Measurements from ENCODE around the gene LENEP.
"Not testable (repeated sequence)": the region's sequence is repeated elsewhere in the genome, so short reads cannot be mapped to it uniquely, and the experiment has no call there.

LENEP gene

GRCh38 chr1:154974808-154975408 lies 18.5 kb upstream of the LENEP start:
- in situ Hi-C loops (cut with MboI; ENCODE audit: low sequenced_read_pairs, unreplicated experiment) = no loop called here
- DNase-seq (ENCODE audit: low spot score) = peak; percentile 88
- TF ChIP-seq CTCF (IDR thresholded peaks at IDR 0.05; ENCODE audit: borderline replicate concordance, control extremely low read depth, extremely low read depth, insufficient read depth, missing control alignments) = no peak

- no peak for TF ChIP-seq CTCF (IDR thresholded peaks at IDR 0.05; ENCODE audit: borderline replicate concordance, control extremely low read depth, extremely low read depth, insufficient read depth, missing control alignments)
- in situ Hi-C loops (cut with MboI; ENCODE audit: low sequenced_read_pairs, unreplicated experiment) = no loop called here
- DNase-seq (ENCODE audit: low spot score) = peak; percentile 60
Measured at GRCh38 chr1:154975409-154976059, 17.9 kb upstream of the LENEP start.

GRCh38 chr1:154977762-154978161 lies 15.6 kb upstream of the LENEP start:
- in situ Hi-C loops (cut with MboI; ENCODE audit: low sequenced_read_pairs, unreplicated experiment); DNase-seq (ENCODE audit: low spot score): not testable (repeated sequence)

- no peak for TF ChIP-seq CTCF (IDR thresholded peaks at IDR 0.05; ENCODE audit: borderline replicate concordance, control extremely low read depth, extremely low read depth, insufficient read depth, missing control alignments)
- in situ Hi-C loops (cut with MboI; ENCODE audit: low sequenced_read_pairs, unreplicated experiment) = no loop called here
- DNase-seq (ENCODE audit: low spot score) = no peak
Measured at GRCh38 chr1:154978360-154978759, 15.0 kb upstream of the LENEP start.

GRCh38 chr1:154982341-154982740 lies 11.0 kb upstream of the LENEP start:
- TF ChIP-seq CTCF (IDR thresholded peaks at IDR 0.05; ENCODE audit: borderline replicate concordance, control extremely low read depth, extremely low read depth, insufficient read depth, missing control alignments) = no peak
- in situ Hi-C loops (cut with MboI; ENCODE audit: low sequenced_read_pairs, unreplicated experiment) = no loop called here

GRCh38 chr1:154982897-154983648 lies 10.3 kb upstream of the LENEP start, which contains the start of gene FLAD1:
Gene FLAD1 (plus strand): TSS chr1:154983344. CDS start chr1:154983695, 351 bp downstream.
- in situ Hi-C loops (cut with MboI; ENCODE audit: low sequenced_read_pairs, unreplicated experiment) = no loop called here
- no peak for TF ChIP-seq CTCF (IDR thresholded peaks at IDR 0.05; ENCODE audit: borderline replicate concordance, control extremely low read depth, extremely low read depth, insufficient read depth, missing control alignments)
- DNase-seq (ENCODE audit: low spot score) = peak; percentile 97

More at GRCh38 chr1:154982341-154982740, 11.0 kb upstream of the LENEP start:
- no peak for DNase-seq (ENCODE audit: low spot score)

Data from GM13976 (cell line).